ENCODE measurements around the gene CAMK1D.
A peak's percentile ranks its signal among the peaks of the same experiment; 100 is the strongest.

The CAMK1D gene

DNA sequence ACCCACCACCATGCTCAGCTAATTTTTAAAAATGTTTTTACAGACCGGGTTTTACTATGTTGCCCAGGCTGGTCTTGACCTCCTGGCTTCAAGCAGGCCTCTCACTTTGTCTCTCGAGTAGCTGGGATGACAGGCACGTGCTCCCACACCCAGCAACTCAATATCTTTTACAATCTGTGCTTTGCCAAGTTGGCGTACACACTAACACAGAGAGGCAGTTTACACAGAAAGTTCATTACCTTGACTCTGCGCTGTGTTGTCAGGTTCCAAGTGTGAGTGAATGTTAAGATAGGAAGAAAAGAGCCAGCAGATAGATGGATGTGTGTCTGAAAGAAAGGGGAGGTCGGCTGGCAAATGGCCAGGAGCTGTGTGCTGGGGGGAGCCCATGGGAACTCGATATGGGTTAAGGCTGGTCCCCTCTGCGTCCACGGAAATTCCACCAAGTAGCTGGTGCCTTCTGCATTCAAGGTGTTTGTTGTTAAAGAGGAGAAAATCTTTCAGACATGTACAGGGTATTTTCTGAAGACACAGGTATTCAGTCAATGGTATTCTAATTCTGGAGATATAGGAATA, 299.8 kb downstream of the CAMK1D start:
- no peak overlapping the region for H3K4me3 ChIP-seq (ENCODE audit: low read depth, low read length)
- DNase-seq (ENCODE audit: low read depth): no peak

DNA sequence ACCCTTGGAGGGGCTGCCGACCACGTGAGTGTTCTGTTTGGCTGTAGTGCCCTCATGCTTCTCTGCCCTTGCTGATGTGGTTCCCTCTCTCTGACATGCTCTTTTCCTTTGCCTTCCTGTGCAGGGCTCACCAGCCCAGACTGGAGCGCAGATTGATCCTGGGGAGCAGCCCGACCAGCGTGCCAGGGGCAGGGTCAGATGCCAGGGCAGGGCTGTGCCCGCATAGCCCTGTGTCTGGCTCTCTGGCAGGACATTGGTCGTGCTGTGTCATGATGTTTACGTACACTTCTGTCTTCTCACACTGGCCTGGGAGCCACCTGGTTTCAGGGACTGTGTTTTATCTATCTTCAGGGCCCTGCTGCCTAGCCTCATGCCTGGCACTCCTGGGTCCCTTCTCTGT, 300.8 kb downstream of the CAMK1D start:
- no peak overlapping the region for H3K4me3 ChIP-seq (ENCODE audit: low read depth, low read length)

DNA sequence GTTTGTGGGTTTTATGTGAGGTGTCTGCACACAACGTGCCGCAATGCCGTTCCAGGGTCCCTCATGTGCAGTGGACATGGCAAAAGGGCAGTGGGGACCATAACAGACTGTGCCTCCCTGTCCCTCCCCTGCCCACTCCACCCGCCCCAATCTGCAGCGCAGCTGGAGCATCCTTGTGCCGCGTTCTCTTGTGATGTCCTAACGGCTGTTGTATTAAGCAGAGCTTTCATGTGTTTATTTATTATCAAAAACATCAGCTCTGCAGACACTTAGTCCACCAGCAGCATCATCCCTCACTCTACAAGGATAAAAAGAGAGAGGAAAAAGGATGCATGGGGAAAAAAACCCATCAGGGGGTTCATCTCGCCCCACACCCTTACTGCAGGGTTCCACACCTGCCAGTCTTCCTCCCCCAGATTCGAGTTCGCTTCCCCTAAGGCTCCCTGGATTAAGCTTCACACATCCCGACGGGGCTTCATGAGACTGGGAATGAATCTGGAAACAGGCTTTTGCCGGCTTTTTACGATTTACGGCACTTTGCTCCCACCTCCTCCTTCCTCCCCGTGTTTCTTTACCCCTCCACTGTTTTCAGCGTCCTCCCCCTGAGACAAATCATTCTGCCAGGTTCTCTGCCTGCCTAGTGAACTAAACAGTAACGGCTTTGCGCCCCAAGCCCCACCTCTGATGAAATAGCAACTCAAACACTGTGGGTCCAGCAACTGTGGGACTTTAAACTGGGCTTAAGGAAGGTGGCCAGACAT, 301.4 kb downstream of the CAMK1D start:
- no peak for DNase-seq (ENCODE audit: low read depth)
- no peak overlapping the region for H3K4me3 ChIP-seq (ENCODE audit: low read depth, low read length)

More for the DNA sequence above, 300.8 kb downstream of the CAMK1D start:
- DNase-seq (ENCODE audit: low read depth): no peak

DNA sequence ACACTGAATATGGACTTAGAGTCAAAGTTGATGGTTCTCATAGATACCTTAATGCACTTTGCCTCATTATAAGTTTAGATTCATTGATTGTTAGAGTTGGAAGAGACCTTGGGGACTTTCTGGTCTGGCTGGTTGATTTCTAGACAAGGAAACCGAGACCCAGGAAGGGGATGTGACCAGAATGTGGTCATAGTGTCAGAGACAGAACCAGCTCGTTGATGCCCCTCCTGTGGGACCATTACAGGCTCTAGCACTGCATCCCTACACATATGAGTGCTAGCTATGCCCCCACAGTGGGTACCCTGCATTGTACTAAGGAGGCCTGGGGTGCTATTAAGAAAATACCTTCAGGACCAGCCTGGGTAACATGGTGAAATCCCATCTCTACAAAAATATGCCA, 306.6 kb downstream of the CAMK1D start:
- no peak overlapping the region for H3K4me3 ChIP-seq (ENCODE audit: low read depth, low read length)
- DNase-seq (ENCODE audit: low read depth): no peak

DNA sequence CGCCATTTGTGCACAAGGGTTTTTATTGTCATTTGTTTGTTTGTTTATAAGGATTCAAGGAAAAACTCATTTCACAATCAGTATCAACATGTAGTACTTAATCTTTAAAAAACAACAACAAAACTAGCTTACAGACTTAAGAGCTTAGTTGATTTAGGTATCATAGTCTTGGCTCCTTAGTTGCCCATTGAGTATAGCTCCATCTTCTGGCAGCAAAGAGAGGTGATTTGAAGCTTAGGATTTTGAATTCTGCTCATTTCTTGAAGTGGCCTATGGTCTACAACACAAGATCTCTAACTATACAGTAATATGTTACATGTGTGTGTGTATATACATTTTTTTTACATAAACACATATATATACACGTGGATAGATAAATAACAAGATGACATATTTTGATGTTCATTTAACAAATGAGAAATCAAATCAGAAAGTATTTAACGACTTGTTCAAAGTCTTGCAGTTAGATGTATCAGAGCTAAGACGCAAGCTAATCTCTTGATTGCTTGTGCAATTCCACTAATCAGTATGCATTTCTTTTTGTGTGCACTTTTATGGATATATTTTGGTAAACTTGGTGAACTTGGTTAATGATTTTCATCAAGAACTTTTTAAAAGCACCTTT, 307.3 kb downstream of the CAMK1D start:
- no peak overlapping the region for H3K4me3 ChIP-seq (ENCODE audit: low read depth, low read length)
- peak; percentile 15 for DNase-seq (ENCODE audit: low read depth)

DNA sequence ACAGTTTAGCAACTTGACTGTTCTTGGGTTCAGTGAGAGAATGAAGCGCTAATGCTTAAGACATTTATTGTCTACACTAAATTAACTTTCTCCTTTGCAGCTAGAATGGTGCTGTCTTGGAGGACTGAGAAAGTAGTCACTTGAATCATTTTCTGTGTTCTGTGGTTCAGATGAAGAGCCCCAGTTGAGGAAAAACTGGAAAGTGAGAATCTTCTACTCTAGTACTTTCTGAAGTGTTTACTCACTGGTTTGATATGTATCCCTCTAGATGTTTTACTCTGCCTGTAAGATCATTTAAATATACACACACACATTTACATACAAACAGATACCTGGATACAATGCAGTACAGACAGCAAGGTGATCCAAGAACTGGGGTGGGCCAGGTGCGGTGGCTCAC, 308.1 kb downstream of the CAMK1D start:
- DNase-seq (ENCODE audit: low read depth): no peak
- H3K4me3 ChIP-seq (ENCODE audit: low read depth, low read length): no peak overlapping the region

DNA sequence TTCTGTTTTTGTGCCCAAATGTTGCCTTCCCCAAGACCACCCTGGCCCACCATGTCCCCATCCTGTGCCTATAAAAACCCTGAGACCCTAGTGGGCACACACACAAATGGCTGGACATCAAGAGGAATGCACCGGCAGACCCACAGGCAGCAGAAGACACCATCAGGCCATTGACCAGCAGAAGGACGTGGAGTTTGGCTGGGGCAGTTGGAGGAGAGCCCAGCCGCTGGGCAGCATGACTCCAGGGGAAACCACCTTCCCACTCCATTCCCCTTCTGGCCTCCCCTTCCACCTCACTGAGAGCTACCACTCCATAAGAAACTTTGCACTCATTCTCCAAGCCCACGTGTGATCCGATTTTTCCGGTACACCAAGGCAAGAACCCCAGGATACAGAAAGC, 309.2 kb downstream of the CAMK1D start:
- no peak for DNase-seq (ENCODE audit: low read depth)
- H3K4me3 ChIP-seq (ENCODE audit: low read depth, low read length): no peak overlapping the region

DNA sequence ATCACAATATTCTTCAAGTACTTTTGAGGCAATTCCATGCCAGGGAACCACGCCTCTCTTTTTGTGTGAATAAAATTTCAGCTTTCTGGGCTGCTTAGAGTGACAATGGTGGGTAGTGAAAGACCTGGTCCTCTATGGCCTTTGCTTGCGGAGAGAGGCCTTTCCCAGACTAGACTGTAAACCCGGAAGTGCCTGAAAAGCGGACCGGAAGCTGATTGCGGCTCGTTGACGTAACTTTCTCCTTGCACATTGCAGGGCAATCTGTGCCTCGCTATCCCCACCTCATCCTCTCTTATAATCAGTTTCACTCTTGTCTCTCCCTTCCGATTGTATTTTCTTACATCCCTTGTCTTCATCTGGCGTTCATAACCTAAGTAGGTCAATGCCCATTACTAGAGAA, 310.4 kb downstream of the CAMK1D start:
- H3K4me3 ChIP-seq (ENCODE audit: low read depth, low read length): no peak overlapping the region
- DNase-seq (ENCODE audit: low read depth): no peak

DNA sequence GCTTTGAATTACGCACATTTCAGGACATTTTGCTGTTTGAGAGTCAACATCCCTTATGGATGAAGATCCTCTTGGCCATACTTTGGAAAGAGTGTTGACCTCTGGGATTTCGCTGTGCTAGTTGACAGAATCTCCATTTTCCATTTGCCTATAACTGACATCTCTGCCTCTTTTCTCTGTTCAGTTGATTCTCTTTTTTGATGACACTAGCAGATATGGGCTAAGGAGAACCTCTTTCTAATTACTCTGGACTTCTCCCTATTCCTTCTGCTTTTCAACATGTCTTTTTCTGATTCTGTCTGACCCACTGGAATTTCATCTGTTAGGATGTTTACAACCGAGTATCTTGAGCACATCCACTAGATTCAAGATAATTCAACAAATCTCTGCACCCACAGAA, 311.5 kb downstream of the CAMK1D start:
- no peak overlapping the region for H3K4me3 ChIP-seq (ENCODE audit: low read depth, low read length)
- DNase-seq (ENCODE audit: low read depth): no peak

DNA sequence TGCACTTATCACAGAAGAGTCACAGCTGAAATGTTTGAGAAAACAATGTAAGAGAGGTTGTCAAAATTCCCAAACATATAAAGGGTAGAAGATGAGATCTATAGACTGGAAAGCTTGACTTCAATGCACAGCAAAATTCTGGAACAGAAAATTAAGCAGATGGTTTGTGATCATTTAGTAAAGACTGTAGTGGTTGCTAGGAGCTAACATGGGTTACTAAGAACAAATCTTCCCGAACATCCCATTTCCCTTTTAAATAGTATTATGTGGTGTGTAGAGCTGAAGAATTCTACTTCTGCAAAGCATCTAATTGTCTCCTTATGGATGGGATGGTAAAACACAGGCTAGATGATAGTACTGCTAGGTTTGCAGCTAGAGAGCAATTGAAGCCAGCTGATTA, 312.3 kb downstream of the CAMK1D start:
- no peak for DNase-seq (ENCODE audit: low read depth)
- no peak overlapping the region for H3K4me3 ChIP-seq (ENCODE audit: low read depth, low read length)

DNA sequence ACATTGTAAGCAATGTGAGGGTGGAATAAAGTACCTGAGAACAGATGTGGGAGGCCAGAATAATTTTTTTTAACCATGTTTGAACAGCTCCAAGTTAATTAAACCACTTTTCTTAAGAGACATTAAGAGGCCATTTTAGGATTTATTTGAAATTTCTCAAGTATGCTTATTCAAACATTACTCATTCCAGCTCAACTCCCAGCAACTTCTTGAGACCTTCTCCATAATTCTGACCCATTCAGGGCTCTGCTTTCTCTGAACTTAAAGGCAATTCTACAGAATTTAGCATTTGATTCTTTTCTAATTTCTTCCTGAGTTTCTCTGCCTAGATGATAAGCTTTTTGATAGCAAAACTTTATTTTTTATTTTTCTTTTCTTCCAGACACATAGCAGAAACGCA, 314.5 kb downstream of the CAMK1D start:
- DNase-seq (ENCODE audit: low read depth): no peak

DNA sequence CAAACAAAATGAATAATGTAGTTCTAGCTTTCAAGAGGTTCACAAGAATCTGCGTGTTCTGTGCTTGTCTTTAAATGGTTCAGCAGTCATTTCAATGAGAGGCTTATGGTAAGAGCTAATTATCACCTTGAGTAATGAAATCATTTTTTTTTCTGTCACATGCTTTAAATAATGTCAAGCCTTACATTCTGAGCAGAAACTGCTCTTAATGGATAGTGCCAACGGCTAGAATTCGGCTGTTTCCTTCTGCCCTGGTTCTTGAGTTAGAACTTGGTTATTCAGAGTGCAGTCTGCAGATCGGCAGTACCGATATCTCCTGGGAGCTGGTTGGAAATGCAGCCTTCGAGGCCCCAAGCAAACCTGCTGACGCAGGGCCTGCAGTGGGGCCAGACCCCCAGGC, 316.2 kb downstream of the CAMK1D start:
- H3K4me3 ChIP-seq (ENCODE audit: low read depth, low read length): no peak overlapping the region
- no peak for DNase-seq (ENCODE audit: low read depth)

More for the DNA sequence above, 314.5 kb downstream of the CAMK1D start:
- no peak overlapping the region for H3K4me3 ChIP-seq (ENCODE audit: low read depth, low read length)

DNA sequence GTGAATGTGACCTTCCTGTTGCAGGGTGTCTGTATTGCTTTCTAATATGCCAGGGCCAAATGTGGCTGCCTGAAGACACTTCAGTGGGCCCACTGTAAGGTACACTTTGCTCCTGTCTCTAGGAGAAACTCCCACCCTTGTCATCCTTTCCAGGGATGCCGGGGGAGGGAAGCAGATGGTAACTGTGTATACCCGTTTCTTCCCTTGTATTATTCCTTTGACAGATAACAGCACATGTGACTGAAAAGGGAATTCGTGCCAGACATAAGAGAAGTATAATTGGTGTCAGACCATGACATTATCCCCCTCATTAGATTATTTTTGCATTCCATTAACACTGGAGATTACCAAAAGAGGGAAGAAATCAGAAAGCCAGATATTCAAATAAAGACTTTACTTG, 317.7 kb downstream of the CAMK1D start:
- no peak overlapping the region for H3K4me3 ChIP-seq (ENCODE audit: low read depth, low read length)
- DNase-seq (ENCODE audit: low read depth): no peak

DNA sequence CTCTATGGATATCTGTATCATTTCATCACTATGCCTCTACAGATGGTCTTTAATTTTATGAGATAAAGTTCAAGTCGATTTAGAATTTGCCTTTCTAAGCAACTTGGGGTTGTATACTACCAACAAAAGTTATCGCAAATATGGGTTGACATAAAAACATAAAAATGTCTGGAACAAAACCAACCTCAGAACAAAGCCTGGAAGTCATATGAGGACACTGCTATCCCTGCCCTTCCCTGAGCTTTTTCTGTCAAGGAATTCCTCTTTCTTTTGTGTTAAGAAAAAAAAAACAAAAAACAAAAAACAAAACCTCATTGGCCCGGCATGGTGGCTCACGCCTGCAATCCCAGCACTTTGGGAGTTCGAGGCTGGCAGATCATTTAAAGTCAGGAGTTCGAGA, 319.3 kb downstream of the CAMK1D start:
- DNase-seq (ENCODE audit: low read depth): no peak
- no peak overlapping the region for H3K4me3 ChIP-seq (ENCODE audit: low read depth, low read length)

DNA sequence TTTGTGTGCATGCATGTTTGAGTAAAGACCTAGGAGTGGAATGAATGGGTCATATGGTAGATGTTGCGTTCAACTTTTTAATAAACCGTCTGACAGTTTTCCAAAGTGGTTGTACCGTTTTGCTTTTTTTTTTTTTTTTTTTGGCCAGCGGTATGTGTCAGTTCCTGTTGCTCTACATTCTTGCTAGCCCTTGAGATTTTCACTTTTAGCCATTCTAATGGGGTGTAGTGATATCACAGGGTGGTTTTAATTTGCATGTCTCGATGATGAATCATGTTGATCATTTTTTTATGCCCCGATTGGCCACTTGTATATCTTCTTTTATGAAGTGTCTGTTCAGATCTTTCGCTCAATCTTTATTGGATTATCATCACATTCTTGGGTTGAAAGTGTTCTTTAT, 320.7 kb downstream of the CAMK1D start:
- no peak overlapping the region for H3K4me3 ChIP-seq (ENCODE audit: low read depth, low read length)
- no peak for DNase-seq (ENCODE audit: low read depth)

DNA sequence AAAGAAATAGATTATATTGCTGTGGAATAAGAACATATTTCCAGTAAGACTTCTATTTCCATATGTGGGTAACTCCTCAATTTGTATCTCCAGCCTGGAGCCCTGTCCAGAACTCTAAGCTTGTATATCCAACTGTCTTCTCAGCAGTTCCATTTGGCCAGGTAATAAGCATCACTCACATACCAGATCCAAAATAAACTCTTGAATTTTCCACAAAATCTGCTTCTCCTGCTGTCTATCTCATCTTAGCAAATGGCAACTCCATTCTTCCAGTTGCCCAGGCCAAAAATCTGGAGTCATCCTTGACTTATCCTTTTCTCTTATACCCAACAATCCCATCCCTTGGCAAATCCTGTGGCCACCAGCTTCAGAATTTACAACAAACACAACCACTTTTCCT, 325.8 kb downstream of the CAMK1D start:
- no peak for DNase-seq (ENCODE audit: low read depth)
- H3K4me3 ChIP-seq (ENCODE audit: low read depth, low read length): no peak overlapping the region

DNA sequence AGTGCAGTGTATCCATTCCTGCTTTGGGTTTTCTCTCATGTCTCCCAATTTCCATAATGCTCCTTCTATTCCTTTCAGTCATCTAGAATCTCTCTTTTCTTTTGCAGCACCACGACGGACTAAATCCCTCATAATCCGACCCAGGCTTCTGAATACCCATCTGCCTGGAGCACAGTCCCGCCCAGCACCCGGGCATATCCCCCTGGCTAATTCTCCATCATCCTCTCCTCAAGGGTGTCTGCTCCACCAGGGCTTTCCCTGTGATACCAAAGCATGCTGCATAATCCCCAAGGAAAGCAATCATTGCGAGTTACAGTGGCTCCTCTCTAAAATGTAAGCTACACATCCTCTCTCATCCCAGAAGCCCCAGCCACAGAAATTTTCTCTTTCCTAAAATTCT, 330.3 kb downstream of the CAMK1D start:
- H3K4me3 ChIP-seq (ENCODE audit: low read depth, low read length): no peak overlapping the region

DNA sequence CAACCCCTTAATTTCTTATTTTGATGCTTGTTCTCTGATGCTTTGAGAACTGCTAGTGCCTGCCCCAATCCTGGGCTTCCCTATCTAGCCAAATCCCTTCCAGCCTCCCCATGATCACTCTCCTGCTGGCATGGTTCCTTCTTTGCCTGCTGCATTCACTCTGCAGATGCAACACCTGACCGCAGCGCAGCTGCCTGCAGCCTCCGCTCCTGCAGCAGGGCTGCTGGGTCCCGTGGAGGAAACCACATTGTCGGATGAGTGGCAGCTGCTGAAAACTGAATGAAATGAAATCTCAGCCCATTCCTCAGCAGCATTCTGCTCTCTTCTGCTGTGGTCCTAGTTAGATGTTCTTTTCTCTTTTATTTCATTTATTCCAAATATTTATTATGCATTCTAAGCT, 331.9 kb downstream of the CAMK1D start:
- no peak for DNase-seq (ENCODE audit: low read depth)

More for the DNA sequence above, 330.3 kb downstream of the CAMK1D start:
- DNase-seq (ENCODE audit: low read depth): no peak

DNA sequence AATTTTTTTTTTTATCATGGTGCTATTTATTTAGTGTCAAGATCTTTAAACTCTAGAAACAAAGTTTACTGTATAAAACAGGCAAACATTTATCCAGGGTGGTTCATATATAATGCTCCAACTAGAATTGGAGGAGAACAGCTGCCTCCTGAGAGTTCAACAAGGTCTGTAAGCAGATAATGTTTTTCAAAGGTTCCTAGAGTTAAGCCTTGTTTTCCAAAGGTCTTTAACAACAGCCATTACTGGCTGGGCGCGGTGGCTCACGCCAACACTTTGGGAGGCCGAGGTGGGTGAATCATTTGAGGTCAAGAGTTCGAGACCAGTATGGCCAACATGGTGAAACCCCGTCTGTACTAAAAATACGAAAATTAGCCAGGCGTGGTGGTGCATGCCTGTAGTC, 335.4 kb downstream of the CAMK1D start:
- H3K4me3 ChIP-seq (ENCODE audit: low read depth, low read length): no peak overlapping the region
- DNase-seq (ENCODE audit: low read depth): no peak

More for the DNA sequence above, 331.9 kb downstream of the CAMK1D start:
- H3K4me3 ChIP-seq (ENCODE audit: low read depth, low read length): no peak overlapping the region

DNA sequence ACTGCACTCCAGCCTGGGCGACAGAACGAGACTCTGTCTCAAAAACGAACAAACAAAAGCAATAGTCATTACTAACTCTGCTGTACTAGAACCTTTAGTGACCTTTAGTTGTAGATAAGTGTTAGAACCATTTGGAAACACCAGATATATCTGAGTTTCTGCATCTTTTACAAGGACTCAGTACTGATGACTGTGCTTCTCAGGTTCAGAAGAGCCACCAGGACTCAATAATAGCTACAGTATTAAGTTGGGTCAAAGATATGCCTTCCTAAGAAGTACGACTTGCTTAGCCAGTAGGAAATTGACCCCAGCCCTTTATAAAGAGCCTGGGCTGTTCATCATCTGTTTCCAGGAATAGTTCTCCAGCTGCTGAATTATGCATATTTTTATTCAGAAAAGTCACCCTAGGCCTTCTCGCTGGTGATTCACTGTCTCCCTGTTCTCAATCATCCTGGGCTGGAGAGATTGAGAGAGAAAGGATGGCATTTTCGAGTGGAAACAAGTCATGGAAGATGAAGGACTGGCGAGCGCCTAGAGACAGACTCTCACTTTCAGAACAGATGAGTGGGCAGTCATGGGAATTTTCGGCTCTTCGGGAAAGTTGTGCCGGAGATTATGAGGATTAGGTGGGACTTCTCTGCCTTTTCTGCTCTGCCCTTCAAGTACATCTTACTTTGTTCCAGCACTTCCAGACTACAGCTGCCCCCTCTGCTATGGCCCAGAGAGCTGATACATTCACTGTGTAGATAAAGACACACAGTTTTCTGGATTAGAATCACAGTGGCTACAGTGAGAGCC, 336.1 kb downstream of the CAMK1D start:
- DNase-seq (ENCODE audit: low read depth): no peak
- H3K4me3 ChIP-seq (ENCODE audit: low read depth, low read length): no peak overlapping the region

Data from skeletal muscle cell (primary cell).